T-helper 2 cell treated with Interferon-gamma antibody and Interleukin-4, amounts not matched to agents 100 ng/mL and 5 ng/mL, for 36 hours (primary cell): ENCODE measurements around the gene GBP5. TPM values are rescaled to one million over a fixed set of nuclear protein-coding genes. Genes with fewer than 3 reads are reported as not detected.
"Not testable (repeated sequence)": the region's sequence is repeated elsewhere in the genome, so short reads cannot be mapped to it uniquely, and the experiment has no call there.

ENCODE experiments used
- intact Hi-C: fragments of 100-400 bp; cut with micrococcal nuclease; formaldehyde crosslinking; loops from one replicate; pipeline ENCODE4 v1.15.1; 2023
- total RNA-seq: library from RNA; stranded (reverse); gene quantifications from 2 replicates; pipeline ENCODE4 v1.2.3, GENCODE V29; 2022

The GBP5 gene
- total RNA-seq, 1 donor from 2014 or later: 239 TPM

GRCh38 chr1:89284078-89284763 is 11.6 kb upstream of the GBP5 start:
- intact Hi-C loops: not testable (repeated sequence)

- intact Hi-C loops: no loop called here
Observed at GRCh38 chr1:89280766-89281165, 8.1 kb upstream of the GBP5 start.

- intact Hi-C loops: loop anchor here (1.0 to 10.0 kb wide), 5 partner anchors 8 to 333 kb away; partner anchors contain the start of gene LRRC8B
Observed at GRCh38 chr1:89279011-89279466, 6.4 kb upstream of the GBP5 start.

- intact Hi-C loops: loop anchor here (2.0 to 10.0 kb wide), 4 partner anchors 17 to 335 kb away; partner anchors contain the start of gene LRRC8B
Observed at GRCh38 chr1:89277725-89278124, 5.1 kb upstream of the GBP5 start.

- intact Hi-C loops: loop anchor here (5.0 to 10.0 kb wide), 3 partner anchors 178 to 336 kb away; partner anchors contain the start of gene LRRC8B
Observed at GRCh38 chr1:89276690-89277089, 4.0 kb upstream of the GBP5 start.

- intact Hi-C loops: loop anchor here (1.0 to 10.0 kb wide), 5 partner anchors 13 to 250 kb away; partner anchors contain the start of gene LRRC8B
Observed at GRCh38 chr1:89274411-89274857, 1.8 kb upstream of the GBP5 start.

- intact Hi-C loops: loop anchor here (5.0 to 10.0 kb wide), 3 partner anchors 181 to 251 kb away; partner anchors contain the start of gene LRRC8B
Observed at GRCh38 chr1:89273324-89273778, 691 bp upstream of the GBP5 start.

GRCh38 chr1:89271341-89272015 is 1.2 kb downstream of the GBP5 start:
- intact Hi-C loops: loop anchor here (1.0 to 10.0 kb wide), 7 partner anchors 39 to 253 kb away; partner anchors contain the start of gene LRRC8B

- intact Hi-C loops: loop anchor here (5.0 to 10.0 kb wide), 3 partner anchors 183 to 254 kb away; partner anchors contain the start of gene LRRC8B
Observed at GRCh38 chr1:89270423-89270822, 2.2 kb downstream of the GBP5 start.

GRCh38 chr1:89269277-89269676 is 3.4 kb downstream of the GBP5 start:
- intact Hi-C loops: no loop called here

- intact Hi-C loops: no loop called here
Observed at GRCh38 chr1:89262643-89263042, 10.0 kb downstream of the GBP5 start.

GRCh38 chr1:89261926-89262515 is 10.6 kb downstream of the GBP5 start:
- intact Hi-C loops: no loop called here

GRCh38 chr1:89260566-89261255 is 11.9 kb downstream of the GBP5 start:
- intact Hi-C loops: no loop called here

- intact Hi-C loops: no loop called here
Observed at GRCh38 chr1:89260042-89260441, 12.6 kb downstream of the GBP5 start.

GRCh38 chr1:89259283-89259971 is 13.2 kb downstream of the GBP5 start:
- intact Hi-C loops: loop anchor here (5.0 kb wide), 2 partner anchors 62 to 98 kb away; partner anchors contain the start of gene GBP4

GRCh38 chr1:89257041-89257440 is 15.6 kb downstream of the GBP5 start:
- intact Hi-C loops: loop anchor here (5.0 kb wide), 2 partner anchors 60 to 100 kb away; partner anchors contain the start of gene GBP4

GRCh38 chr1:89255581-89255980 is 17.1 kb downstream of the GBP5 start:
- intact Hi-C loops: loop anchor here (5.0 kb wide), 2 partner anchors 58 to 102 kb away; partner anchors contain the start of gene GBP4

GRCh38 chr1:89254658-89255287 is 17.9 kb downstream of the GBP5 start:
- intact Hi-C loops: loop anchor here (5.0 kb wide), 2 partner anchors 57 to 103 kb away; partner anchors contain the start of gene GBP4

GRCh38 chr1:89243046-89243445 is 29.6 kb downstream of the GBP5 start:
- intact Hi-C loops: no loop called here
